Measurements from ENCODE around the gene ANXA9.

ANXA9 gene

GRCh38 chr1:151007853-151008243, 25.8 kb downstream of the ANXA9 start:
- no peak overlapping the region for H2AK5ac ChIP-seq (ENCODE audit: low read depth, low read length)
- peaks cover 12 to 16% of the 10 kb centered on the region in 2 donors for H3K4me1 ChIP-seq (ENCODE audit: control insufficient read depth in 2 of 2, insufficient read depth in 1 of 2, low read depth in 1 of 2, low read length in 2 of 2)
- H3K18ac ChIP-seq (ENCODE audit: low read length), result no peak overlapping the region
- H2BK5ac ChIP-seq (ENCODE audit: low read length), result no peak overlapping the region
- H3K23ac ChIP-seq (ENCODE audit: low read depth, low read length, poor library complexity), result no peak overlapping the region
- no peak overlapping the region for H3K4ac ChIP-seq (ENCODE audit: low read length)
- H4K91ac ChIP-seq (ENCODE audit: low read depth, low read length, poor library complexity), result no peak overlapping the region
- H3K4me2 ChIP-seq (ENCODE audit: insufficient read depth, low read length, poor library complexity, severe bottlenecking), result no peak overlapping the region
- no peak overlapping the region for H3K27ac ChIP-seq (replicated peaks; ENCODE audit: low read length)
- no CpG with 5 or more reads among the region's 4 CpGs for WGBS, 2 donors (ENCODE audit: extremely low coverage in 2 of 2, insufficient read length in 2 of 2, insufficient replicate concordance in 1 of 2)
- peak; percentile 31 for DNase-seq (ENCODE audit: low spot score)
- peak overlapping the region; percentile 92 for H2AFZ ChIP-seq (ENCODE audit: low read length)
- no peaks in the 10 kb centered on the region for H3K79me1 ChIP-seq (ENCODE audit: low read depth, low read length)
- no peak overlapping the region for H3K14ac ChIP-seq (ENCODE audit: low read length)
- no peak overlapping the region for H4K8ac ChIP-seq (ENCODE audit: low read depth, low read length)
- no peak overlapping the region for H3K9ac ChIP-seq (ENCODE audit: low read depth, low read length, poor library complexity)
- no peaks in the 10 kb centered on the region for H3K36me3 ChIP-seq (replicated peaks in 1 of 2; ENCODE audit: control insufficient read depth in 2 of 2, insufficient read depth in 2 of 2, low read length in 2 of 2)
- no peak overlapping the region for H2BK15ac ChIP-seq (ENCODE audit: low read length)
- no peak overlapping the region for H2BK12ac ChIP-seq (ENCODE audit: low read length)
- no peaks in the 10 kb centered on the region for H3K27me3 ChIP-seq (ENCODE audit: control insufficient read depth in 3 of 3, insufficient read depth in 3 of 3, low read depth in 1 of 3, low read length in 3 of 3)
- no peak overlapping the region for H2BK120ac ChIP-seq (ENCODE audit: low read depth, low read length)
- H3K9me3 ChIP-seq (replicated peaks in 1 of 2; ENCODE audit: control insufficient read depth in 2 of 2, insufficient read depth in 1 of 2, low read depth in 1 of 2, low read length in 2 of 2), result no peaks in the 10 kb centered on the region
- peak overlapping the region in 1 of 2 donors; percentile 90 for H3K4me3 ChIP-seq (ENCODE audit: low read length in 2 of 2)

DNA sequence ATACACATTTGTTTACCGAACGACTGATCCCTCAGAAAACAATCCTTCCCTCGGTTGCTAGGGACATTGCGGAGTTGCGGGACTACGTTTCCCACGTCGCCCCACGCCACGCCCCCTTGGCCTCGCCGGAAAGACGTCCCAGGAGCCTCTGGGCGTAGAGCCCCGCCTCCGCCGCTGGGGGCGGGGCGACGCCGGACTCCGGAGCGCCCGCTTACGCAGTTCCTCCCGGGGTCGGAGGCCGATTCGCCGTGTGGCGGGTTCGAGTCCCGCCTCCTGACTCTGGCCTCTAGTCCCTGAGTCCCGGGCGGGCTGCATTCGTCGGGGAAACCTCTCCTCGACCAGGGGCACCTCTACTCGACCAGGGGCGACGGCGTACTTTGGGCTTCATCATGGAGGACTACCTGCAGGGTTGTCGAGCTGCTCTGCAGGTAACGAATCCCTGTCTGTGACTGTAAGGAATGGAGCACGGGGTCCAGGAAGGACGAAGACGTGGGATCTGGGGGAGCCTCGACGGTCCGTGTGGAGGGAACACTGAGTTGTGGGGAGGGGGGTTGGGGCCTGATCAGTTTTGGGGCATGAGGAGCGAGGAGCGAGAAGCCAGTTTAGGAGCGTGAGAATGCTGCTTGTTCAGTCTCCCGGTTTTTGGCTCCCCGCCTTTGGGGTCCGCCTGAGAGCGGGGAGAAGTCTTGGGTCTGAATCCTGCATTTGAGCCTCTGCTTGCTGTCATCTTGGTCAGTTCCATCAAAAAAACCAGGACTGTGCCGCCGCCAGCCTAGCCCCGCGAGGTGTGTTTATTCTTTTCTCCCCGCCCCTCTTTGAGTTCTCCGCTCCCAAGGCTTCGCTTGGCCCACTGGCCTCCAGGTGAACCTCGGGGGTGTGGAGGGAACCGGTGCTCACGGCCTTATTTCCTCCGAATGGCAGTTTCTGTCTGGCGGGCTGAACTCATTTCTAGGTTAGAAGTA, 26.4 kb downstream of the ANXA9 start, which contains the start of gene PRUNE1:
Gene PRUNE1, plus strand, starts transcription at position 206 of the 962 bp plus-strand sequence. Its CDS starts 184 bp downstream, at position 390.
- H3K4me2 ChIP-seq (ENCODE audit: insufficient read depth, low read length, poor library complexity, severe bottlenecking), result peak within 1 kb of the TSS; percentile 77
- peak within 1 kb of the TSS; percentile 16 for H2AK5ac ChIP-seq (ENCODE audit: low read depth, low read length)
- WGBS, 2 donors (ENCODE audit: extremely low coverage in 2 of 2, insufficient read length in 2 of 2, insufficient replicate concordance in 1 of 2), result no CpG with 5 or more reads among the region's 69 CpGs

DNA sequence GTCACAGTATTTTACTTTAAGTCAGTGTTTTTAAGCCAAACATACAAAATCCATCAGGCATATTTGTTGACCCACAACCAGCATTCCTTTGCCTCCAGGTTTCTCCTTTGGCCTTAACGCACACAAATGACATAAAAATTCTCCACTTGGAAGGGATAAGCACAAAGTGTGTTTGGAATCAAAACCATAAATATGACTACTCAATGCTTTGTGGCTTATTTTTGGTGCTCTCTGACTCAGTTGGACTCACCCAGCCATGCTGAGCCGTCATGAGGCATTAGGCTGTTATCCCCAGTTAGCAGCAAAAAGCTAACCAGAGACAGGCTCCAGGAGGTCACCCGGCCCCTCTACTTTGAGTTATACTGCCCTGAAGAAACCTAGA, 27.1 kb downstream of the ANXA9 start:
- Histone ChIP-seq H2BK120ac (ENCODE audit: low read depth, low read length) (no peak overlapping the region), H3K27ac (replicated peaks; ENCODE audit: low read length) (no peak overlapping the region)
- no CpG with 5 or more reads among the region's 3 CpGs for WGBS, 2 donors (ENCODE audit: extremely low coverage in 2 of 2, insufficient read length in 2 of 2, insufficient replicate concordance in 1 of 2)

More for the DNA sequence above, 26.4 kb downstream of the ANXA9 start, which contains the start of gene PRUNE1:
- Histone ChIP-seq H3K14ac (ENCODE audit: low read length) (peak within 1 kb of the TSS; percentile 89), H3K4me3 (ENCODE audit: low read length in 2 of 2) (peak within 1 kb of the TSS; percentile 84 to 90), H3K9ac (ENCODE audit: low read depth, low read length, poor library complexity) (peak within 1 kb of the TSS; percentile 99), H3K79me1 (ENCODE audit: low read depth, low read length) (peaks cover 3% of the 10 kb centered on the region), H3K4me1 (ENCODE audit: control insufficient read depth in 2 of 2, insufficient read depth in 1 of 2, low read depth in 1 of 2, low read length in 2 of 2) (peaks cover 12 to 16% of the 10 kb centered on the region in 2 donors), H2BK12ac (ENCODE audit: low read length) (no peak within 1 kb of the TSS), H3K36me3 (replicated peaks in 1 of 2; ENCODE audit: control insufficient read depth in 2 of 2, insufficient read depth in 2 of 2, low read length in 2 of 2) (no peaks in the 10 kb centered on the region), H3K4ac (ENCODE audit: low read length) (peak within 1 kb of the TSS; percentile 28), H3K23ac (ENCODE audit: low read depth, low read length, poor library complexity) (peak within 1 kb of the TSS; percentile 5), H2BK15ac (ENCODE audit: low read length) (no peak within 1 kb of the TSS), H2BK120ac (ENCODE audit: low read depth, low read length) (peak within 1 kb of the TSS; percentile 21), H4K8ac (ENCODE audit: low read depth, low read length) (no peak within 1 kb of the TSS), H3K27me3 (ENCODE audit: control insufficient read depth in 3 of 3, insufficient read depth in 3 of 3, low read depth in 1 of 3, low read length in 3 of 3) (no peaks in the 10 kb centered on the region), H3K18ac (ENCODE audit: low read length) (peak within 1 kb of the TSS; percentile 49), H3K27ac (replicated peaks; ENCODE audit: low read length) (no peak within 1 kb of the TSS), H2BK5ac (ENCODE audit: low read length) (no peak within 1 kb of the TSS), H3K9me3 (replicated peaks in 1 of 2; ENCODE audit: control insufficient read depth in 2 of 2, insufficient read depth in 1 of 2, low read depth in 1 of 2, low read length in 2 of 2) (no peaks in the 10 kb centered on the region), H4K91ac (ENCODE audit: low read depth, low read length, poor library complexity) (no peak within 1 kb of the TSS), H2AFZ (ENCODE audit: low read length) (peak within 1 kb of the TSS; percentile 92)
- DNase-seq (ENCODE audit: low spot score), result peak; percentile 92

GRCh38 chr1:151009674-151010345, 27.7 kb downstream of the ANXA9 start:
- Histone ChIP-seq H3K79me1 (ENCODE audit: low read depth, low read length) (peaks cover 4% of the 10 kb centered on the region), H3K36me3 (replicated peaks in 1 of 2; ENCODE audit: control insufficient read depth in 2 of 2, insufficient read depth in 2 of 2, low read length in 2 of 2) (no peaks in the 10 kb centered on the region), H3K9me3 (replicated peaks in 1 of 2; ENCODE audit: control insufficient read depth in 2 of 2, insufficient read depth in 1 of 2, low read depth in 1 of 2, low read length in 2 of 2) (no peaks in the 10 kb centered on the region), H3K4me1 (ENCODE audit: control insufficient read depth in 2 of 2, insufficient read depth in 1 of 2, low read depth in 1 of 2, low read length in 2 of 2) (peaks cover 12 to 16% of the 10 kb centered on the region in 2 donors), H2BK120ac (ENCODE audit: low read depth, low read length) (no peak overlapping the region), H3K14ac (ENCODE audit: low read length) (no peak overlapping the region), H2AFZ (ENCODE audit: low read length) (no peak overlapping the region), H4K8ac (ENCODE audit: low read depth, low read length) (no peak overlapping the region), H3K9ac (ENCODE audit: low read depth, low read length, poor library complexity) (no peak overlapping the region), H3K4me2 (ENCODE audit: insufficient read depth, low read length, poor library complexity, severe bottlenecking) (no peak overlapping the region), H3K18ac (ENCODE audit: low read length) (no peak overlapping the region), H4K91ac (ENCODE audit: low read depth, low read length, poor library complexity) (no peak overlapping the region), H3K23ac (ENCODE audit: low read depth, low read length, poor library complexity) (no peak overlapping the region), H3K4me3 (ENCODE audit: low read length in 2 of 2) (no peak overlapping the region), H2BK15ac (ENCODE audit: low read length) (no peak overlapping the region), H3K27me3 (ENCODE audit: control insufficient read depth in 3 of 3, insufficient read depth in 3 of 3, low read depth in 1 of 3, low read length in 3 of 3) (no peaks in the 10 kb centered on the region), H3K4ac (ENCODE audit: low read length) (no peak overlapping the region), H3K27ac (replicated peaks; ENCODE audit: low read length) (no peak overlapping the region), H2BK12ac (ENCODE audit: low read length) (no peak overlapping the region), H2BK5ac (ENCODE audit: low read length) (no peak overlapping the region), H2AK5ac (ENCODE audit: low read depth, low read length) (no peak overlapping the region)
- no CpG with 5 or more reads among the region's 8 CpGs for WGBS, 2 donors (ENCODE audit: extremely low coverage in 2 of 2, insufficient read length in 2 of 2, insufficient replicate concordance in 1 of 2)
- DNase-seq (ENCODE audit: low spot score), result no peak

More for the DNA sequence above, 27.1 kb downstream of the ANXA9 start:
- H4K8ac ChIP-seq (ENCODE audit: low read depth, low read length), result no peak overlapping the region
- no peak overlapping the region for H3K14ac ChIP-seq (ENCODE audit: low read length)
- no peak overlapping the region for H2BK12ac ChIP-seq (ENCODE audit: low read length)
- DNase-seq (ENCODE audit: low spot score), result no peak
- H2BK5ac ChIP-seq (ENCODE audit: low read length), result no peak overlapping the region
- no peak overlapping the region for H2BK15ac ChIP-seq (ENCODE audit: low read length)
- peak overlapping the region; percentile 92 for H2AFZ ChIP-seq (ENCODE audit: low read length)
- H3K9me3 ChIP-seq (replicated peaks in 1 of 2; ENCODE audit: control insufficient read depth in 2 of 2, insufficient read depth in 1 of 2, low read depth in 1 of 2, low read length in 2 of 2), result no peaks in the 10 kb centered on the region
- H3K4ac ChIP-seq (ENCODE audit: low read length), result no peak overlapping the region
- H3K4me3 ChIP-seq (ENCODE audit: low read length in 2 of 2), result peak overlapping the region; percentile 84 to 90
- no peak overlapping the region for H2AK5ac ChIP-seq (ENCODE audit: low read depth, low read length)
- no peak overlapping the region for H3K18ac ChIP-seq (ENCODE audit: low read length)
- H3K4me2 ChIP-seq (ENCODE audit: insufficient read depth, low read length, poor library complexity, severe bottlenecking), result peak overlapping the region; percentile 77
- H3K4me1 ChIP-seq (ENCODE audit: control insufficient read depth in 2 of 2, insufficient read depth in 1 of 2, low read depth in 1 of 2, low read length in 2 of 2), result peaks cover 12 to 16% of the 10 kb centered on the region in 2 donors
- H3K9ac ChIP-seq (ENCODE audit: low read depth, low read length, poor library complexity), result no peak overlapping the region
- no peak overlapping the region for H4K91ac ChIP-seq (ENCODE audit: low read depth, low read length, poor library complexity)
- H3K36me3 ChIP-seq (replicated peaks in 1 of 2; ENCODE audit: control insufficient read depth in 2 of 2, insufficient read depth in 2 of 2, low read length in 2 of 2), result no peaks in the 10 kb centered on the region
- no peak overlapping the region for H3K23ac ChIP-seq (ENCODE audit: low read depth, low read length, poor library complexity)
- no peaks in the 10 kb centered on the region for H3K27me3 ChIP-seq (ENCODE audit: control insufficient read depth in 3 of 3, insufficient read depth in 3 of 3, low read depth in 1 of 3, low read length in 3 of 3)
- H3K79me1 ChIP-seq (ENCODE audit: low read depth, low read length), result peaks cover 4% of the 10 kb centered on the region

Data from neuronal stem cell (in vitro differentiated cells).